RWPE1 (cell line): ENCODE data around the gene CD9.

Experiments
- CTCF ChIA-PET: fragments of 350-600 bp; sonication (Branson Sonifier 250); formaldehyde crosslinking; extraction: SDS; loops from one replicate; lab custom pipeline; 2021; lab: Yijun Ruan, JAX
- POLR2A ChIA-PET: fragments of 400-600 bp; formaldehyde crosslinking; extraction: SDS; loops from one replicate; lab custom pipeline; 2020; ENCODE audit warnings: antibody characterized with exemption; ENCODE audit not compliant: low non-redundant PET; lab: Yijun Ruan, JAX
- DNase-seq: peaks from one replicate; pipeline ENCODE4 v3.0.0; 2012; ENCODE audit warnings: low spot score
- H3K27ac ChIP-seq: fragments of 450-650 bp; 2 replicates; pipeline ENCODE4 v1.5.1; 2017
- TF ChIP-seq, protein P1 (sequence below): fragments of 450-650 bp; conservative IDR thresholded peaks from 2 replicates; pipeline ENCODE4 v1.5.1; 2017; ENCODE audit warnings: low read depth, mild to moderate bottlenecking

The CD9 gene

GRCh38 chr12:6262211-6262610 is 62.0 kb downstream of the CD9 start:
- CTCF ChIA-PET, result no interaction called here
- TF ChIP-seq, protein P1, sequence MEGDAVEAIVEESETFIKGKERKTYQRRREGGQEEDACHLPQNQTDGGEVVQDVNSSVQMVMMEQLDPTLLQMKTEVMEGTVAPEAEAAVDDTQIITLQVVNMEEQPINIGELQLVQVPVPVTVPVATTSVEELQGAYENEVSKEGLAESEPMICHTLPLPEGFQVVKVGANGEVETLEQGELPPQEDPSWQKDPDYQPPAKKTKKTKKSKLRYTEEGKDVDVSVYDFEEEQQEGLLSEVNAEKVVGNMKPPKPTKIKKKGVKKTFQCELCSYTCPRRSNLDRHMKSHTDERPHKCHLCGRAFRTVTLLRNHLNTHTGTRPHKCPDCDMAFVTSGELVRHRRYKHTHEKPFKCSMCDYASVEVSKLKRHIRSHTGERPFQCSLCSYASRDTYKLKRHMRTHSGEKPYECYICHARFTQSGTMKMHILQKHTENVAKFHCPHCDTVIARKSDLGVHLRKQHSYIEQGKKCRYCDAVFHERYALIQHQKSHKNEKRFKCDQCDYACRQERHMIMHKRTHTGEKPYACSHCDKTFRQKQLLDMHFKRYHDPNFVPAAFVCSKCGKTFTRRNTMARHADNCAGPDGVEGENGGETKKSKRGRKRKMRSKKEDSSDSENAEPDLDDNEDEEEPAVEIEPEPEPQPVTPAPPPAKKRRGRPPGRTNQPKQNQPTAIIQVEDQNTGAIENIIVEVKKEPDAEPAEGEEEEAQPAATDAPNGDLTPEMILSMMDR, result no peak
- DNase-seq, result no peak
- POLR2A ChIA-PET, result no interaction called here
- H3K27ac ChIP-seq, result no peak overlapping the region

GRCh38 chr12:6262623-6263022 is 62.4 kb downstream of the CD9 start:
- CTCF ChIA-PET, result no interaction called here
- TF ChIP-seq, protein P1, result no peak
- no peak for DNase-seq
- POLR2A ChIA-PET, result no interaction called here
- no peak overlapping the region for H3K27ac ChIP-seq

GRCh38 chr12:6263931-6264330 is 63.7 kb downstream of the CD9 start:
- CTCF ChIA-PET, result interaction anchor here (0.6 kb wide), 1 partner anchor 49 kb away, joined by 3 read pairs; no protein-coding TSS in a partner anchor
- no peak for DNase-seq

GRCh38 chr12:6264402-6265037 is 64.3 kb downstream of the CD9 start:
- ChIA-PET CTCF (interaction anchor here (0.5 to 0.6 kb wide), 2 partner anchors 18 to 50 kb away, joined by 3 read pairs; no protein-coding TSS in a partner anchor), POLR2A (no interaction called here)
- no peak for DNase-seq
- H3K27ac ChIP-seq, result no peak overlapping the region
- TF ChIP-seq, protein P1, result no peak

More at GRCh38 chr12:6263931-6264330, 63.7 kb downstream of the CD9 start:
- TF ChIP-seq, protein P1, result no peak
- POLR2A ChIA-PET, result no interaction called here
- H3K27ac ChIP-seq, result no peak overlapping the region

GRCh38 chr12:6265038-6265405 is 64.8 kb downstream of the CD9 start:
- TF ChIP-seq, protein P1, result no peak
- ChIA-PET CTCF (no interaction called here), POLR2A (no interaction called here)
- no peak for DNase-seq
- H3K27ac ChIP-seq, result no peak overlapping the region

- ChIA-PET POLR2A (no interaction called here), CTCF (no interaction called here)
- DNase-seq, result no peak
- TF ChIP-seq, protein P1, result no peak
- no peak overlapping the region for H3K27ac ChIP-seq
Observed at GRCh38 chr12:6266541-6266966, 66.4 kb downstream of the CD9 start.
